H54 (cell line): Measurements from ENCODE around the gene BMP7.

Experiments
- DNase-seq: peaks from one replicate; pipeline ENCODE4 v3.0.0; 2011; ENCODE audit warnings: low spot score, mixed read lengths; ENCODE audit not compliant: insufficient read length
- FAIRE-seq: peaks from 3 replicates; lab custom pipeline; 2011; peaks lifted over from hg19 to GRCh38; lab: Jason Lieb, UNC
- POLR2A ChIP-seq: IDR thresholded peaks from 2 replicates; pipeline ENCODE4 v1.6.1; 2011; ENCODE audit warnings: low read depth, mild to moderate bottlenecking, low read length

The BMP7 gene

GRCh38 chr20:57177636-57178280 is 88.7 kb downstream of the BMP7 start:
- TF ChIP-seq POLR2A, result no peak
- DNase-seq (no peak), FAIRE-seq (no peak)

- DNase-seq, result no peak
These were observed 89.6 kb downstream of the BMP7 start for GRCh38 chr20:57176842-57177241.

GRCh38 chr20:57175397-57176010 is 90.9 kb downstream of the BMP7 start:
- TF ChIP-seq POLR2A, result no peak
- DNase-seq (no peak), FAIRE-seq (no peak)

More at GRCh38 chr20:57176842-57177241, 89.6 kb downstream of the BMP7 start:
- no peak for TF ChIP-seq POLR2A
- no peak for FAIRE-seq

GRCh38 chr20:57174737-57175136 is 91.7 kb downstream of the BMP7 start:
- FAIRE-seq (no peak), DNase-seq (no peak)
- TF ChIP-seq POLR2A, result no peak

- TF ChIP-seq POLR2A, result no peak
- FAIRE-seq, result no peak
- DNase-seq, result no peak
These were observed 92.5 kb downstream of the BMP7 start for GRCh38 chr20:57173986-57174385.

GRCh38 chr20:57173041-57173440 is 93.4 kb downstream of the BMP7 start:
- FAIRE-seq, result no peak
- no peak for DNase-seq
- no peak for TF ChIP-seq POLR2A

GRCh38 chr20:57170343-57170742 is 96.1 kb downstream of the BMP7 start:
- TF ChIP-seq POLR2A, result no peak
- FAIRE-seq (no peak), DNase-seq (no peak)

- FAIRE-seq (no peak), DNase-seq (no peak)
- TF ChIP-seq POLR2A, result no peak
These were observed 97.3 kb downstream of the BMP7 start for GRCh38 chr20:57169162-57169561.

- no peak for FAIRE-seq
- TF ChIP-seq POLR2A, result no peak
- DNase-seq, result no peak
These were observed 98.3 kb downstream of the BMP7 start for GRCh38 chr20:57167971-57168701.

- DNase-seq (no peak), FAIRE-seq (no peak)
- no peak for TF ChIP-seq POLR2A
These were observed 99.2 kb downstream of the BMP7 start for GRCh38 chr20:57167292-57167655.

- no peak for DNase-seq
- FAIRE-seq, result no peak
These were observed 99.7 kb downstream of the BMP7 start for GRCh38 chr20:57166568-57167291.

GRCh38 chr20:57165427-57166004 is 100.9 kb downstream of the BMP7 start:
- no peak for FAIRE-seq
- no peak for TF ChIP-seq POLR2A
- DNase-seq, result no peak

More at GRCh38 chr20:57166568-57167291, 99.7 kb downstream of the BMP7 start:
- no peak for TF ChIP-seq POLR2A

- no peak for TF ChIP-seq POLR2A
- FAIRE-seq (no peak), DNase-seq (no peak)
These were observed 101.6 kb downstream of the BMP7 start for GRCh38 chr20:57164872-57165271.
